ENCODE measurements around the gene PTGFR.

PTGFR gene

DNA sequence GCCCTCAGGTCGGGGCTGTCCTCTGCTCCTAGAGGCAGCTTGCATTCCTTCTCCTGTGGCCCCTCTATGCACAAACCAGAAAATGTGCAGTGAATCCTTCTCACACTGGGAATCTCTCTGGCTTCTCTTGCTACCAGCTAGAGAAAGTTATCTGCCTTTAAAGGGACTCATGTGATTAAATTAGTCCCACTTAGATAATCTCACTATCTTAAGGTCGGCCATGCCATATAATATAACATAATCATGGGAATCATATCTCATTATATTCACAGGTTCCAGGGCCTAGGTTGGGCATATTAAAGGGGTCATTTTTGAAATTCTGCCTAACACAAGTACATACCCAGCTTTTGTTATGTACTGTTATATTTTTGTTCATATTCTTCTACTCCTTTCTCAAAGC lies 31.4 kb downstream of the PTGFR start:
- H3K27me3 ChIP-seq (ENCODE audit: control insufficient read depth, insufficient read depth, low read length) = no peaks in the 10 kb centered on the region
- H3K9ac ChIP-seq (ENCODE audit: low read length) = no peak overlapping the region
- H3K4me3 ChIP-seq (ENCODE audit: low read length) = no peak overlapping the region
- no peak overlapping the region for H3K27ac ChIP-seq (ENCODE audit: low read length)
- H3K36me3 ChIP-seq (ENCODE audit: control insufficient read depth, low read depth, low read length) = no peaks in the 10 kb centered on the region
- no peaks in the 10 kb centered on the region for H3K9me3 ChIP-seq (ENCODE audit: control insufficient read depth, low read depth, low read length)
- no peaks in the 10 kb centered on the region for H3K4me1 ChIP-seq (ENCODE audit: control insufficient read depth, low read depth, low read length)

DNA sequence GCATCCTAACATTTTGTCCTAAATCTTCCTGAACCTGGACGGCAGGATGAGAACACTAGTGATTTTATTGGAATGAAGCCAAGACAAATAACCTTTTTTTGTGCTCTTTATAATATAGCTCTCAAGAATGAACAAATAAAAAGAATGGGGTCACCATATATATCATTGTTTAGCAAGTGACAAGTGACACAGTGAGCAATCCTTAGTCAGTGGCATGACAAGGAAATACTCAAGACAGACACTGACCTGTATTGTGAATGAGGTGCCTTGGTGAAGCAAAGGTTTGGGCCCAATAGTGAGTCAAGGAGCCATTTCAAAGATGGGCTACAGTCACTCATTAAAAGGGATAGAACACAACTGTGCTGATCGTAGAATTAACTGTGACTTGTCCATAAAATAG lies 35.7 kb downstream of the PTGFR start:
- no peaks in the 10 kb centered on the region for H3K36me3 ChIP-seq (ENCODE audit: control insufficient read depth, low read depth, low read length)
- H3K9me3 ChIP-seq (ENCODE audit: control insufficient read depth, low read depth, low read length) = no peaks in the 10 kb centered on the region
- no peaks in the 10 kb centered on the region for H3K27me3 ChIP-seq (ENCODE audit: control insufficient read depth, insufficient read depth, low read length)
- H3K9ac ChIP-seq (ENCODE audit: low read length) = no peak overlapping the region
- H3K4me3 ChIP-seq (ENCODE audit: low read length) = no peak overlapping the region
- H3K27ac ChIP-seq (ENCODE audit: low read length) = no peak overlapping the region
- H3K4me1 ChIP-seq (ENCODE audit: control insufficient read depth, low read depth, low read length) = no peaks in the 10 kb centered on the region

- H3K27me3 ChIP-seq (ENCODE audit: control insufficient read depth, insufficient read depth, low read length) = no peaks in the 10 kb centered on the region
- H3K4me1 ChIP-seq (ENCODE audit: control insufficient read depth, low read depth, low read length) = no peaks in the 10 kb centered on the region
- H3K27ac ChIP-seq (ENCODE audit: low read length) = no peak overlapping the region
- H3K4me3 ChIP-seq (ENCODE audit: low read length) = no peak overlapping the region
- no peak overlapping the region for H3K9ac ChIP-seq (ENCODE audit: low read length)
- no peaks in the 10 kb centered on the region for H3K36me3 ChIP-seq (ENCODE audit: control insufficient read depth, low read depth, low read length)
- H3K9me3 ChIP-seq (ENCODE audit: control insufficient read depth, low read depth, low read length) = no peaks in the 10 kb centered on the region
Observed at GRCh38 chr1:78527706-78528105, 36.9 kb downstream of the PTGFR start.

- Histone ChIP-seq H3K27ac (ENCODE audit: low read length) (no peak overlapping the region), H3K27me3 (ENCODE audit: control insufficient read depth, insufficient read depth, low read length) (no peaks in the 10 kb centered on the region), H3K4me3 (ENCODE audit: low read length) (no peak overlapping the region), H3K9ac (ENCODE audit: low read length) (no peak overlapping the region), H3K4me1 (ENCODE audit: control insufficient read depth, low read depth, low read length) (no peaks in the 10 kb centered on the region), H3K9me3 (ENCODE audit: control insufficient read depth, low read depth, low read length) (no peaks in the 10 kb centered on the region), H3K36me3 (ENCODE audit: control insufficient read depth, low read depth, low read length) (no peaks in the 10 kb centered on the region)
Observed at GRCh38 chr1:78533527-78533926, 42.8 kb downstream of the PTGFR start.

DNA sequence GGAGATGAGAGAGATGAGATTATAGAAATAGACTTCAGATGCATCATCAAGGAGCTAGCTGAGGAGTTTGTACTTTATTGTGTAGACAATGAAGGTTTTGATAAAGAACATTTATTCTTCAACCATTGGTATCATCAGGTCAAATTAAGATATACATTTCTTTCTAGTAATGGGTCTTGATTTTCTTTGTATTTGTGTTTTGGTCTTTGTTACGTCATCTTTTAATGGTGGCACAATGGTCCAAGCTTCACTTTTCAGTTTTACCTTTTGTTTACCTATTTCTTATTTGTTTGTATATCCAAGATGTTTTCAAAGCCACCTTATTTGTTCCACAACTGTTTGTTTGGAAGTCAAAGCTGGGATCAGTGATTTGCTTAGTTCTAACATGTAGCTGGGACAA lies 44.5 kb downstream of the PTGFR start:
- no peaks in the 10 kb centered on the region for H3K4me1 ChIP-seq (ENCODE audit: control insufficient read depth, low read depth, low read length)
- H3K36me3 ChIP-seq (ENCODE audit: control insufficient read depth, low read depth, low read length) = no peaks in the 10 kb centered on the region
- no peaks in the 10 kb centered on the region for H3K9me3 ChIP-seq (ENCODE audit: control insufficient read depth, low read depth, low read length)
- H3K9ac ChIP-seq (ENCODE audit: low read length) = no peak overlapping the region
- no peak overlapping the region for H3K27ac ChIP-seq (ENCODE audit: low read length)
- no peaks in the 10 kb centered on the region for H3K27me3 ChIP-seq (ENCODE audit: control insufficient read depth, insufficient read depth, low read length)
- H3K4me3 ChIP-seq (ENCODE audit: low read length) = no peak overlapping the region

- Histone ChIP-seq H3K27ac (ENCODE audit: low read length) (no peak overlapping the region), H3K4me3 (ENCODE audit: low read length) (no peak overlapping the region), H3K9ac (ENCODE audit: low read length) (no peak overlapping the region), H3K27me3 (ENCODE audit: control insufficient read depth, insufficient read depth, low read length) (no peaks in the 10 kb centered on the region), H3K36me3 (ENCODE audit: control insufficient read depth, low read depth, low read length) (no peaks in the 10 kb centered on the region), H3K9me3 (ENCODE audit: control insufficient read depth, low read depth, low read length) (no peaks in the 10 kb centered on the region), H3K4me1 (ENCODE audit: control insufficient read depth, low read depth, low read length) (no peaks in the 10 kb centered on the region)
Observed at GRCh38 chr1:78536427-78536826, 45.7 kb downstream of the PTGFR start.

DNA sequence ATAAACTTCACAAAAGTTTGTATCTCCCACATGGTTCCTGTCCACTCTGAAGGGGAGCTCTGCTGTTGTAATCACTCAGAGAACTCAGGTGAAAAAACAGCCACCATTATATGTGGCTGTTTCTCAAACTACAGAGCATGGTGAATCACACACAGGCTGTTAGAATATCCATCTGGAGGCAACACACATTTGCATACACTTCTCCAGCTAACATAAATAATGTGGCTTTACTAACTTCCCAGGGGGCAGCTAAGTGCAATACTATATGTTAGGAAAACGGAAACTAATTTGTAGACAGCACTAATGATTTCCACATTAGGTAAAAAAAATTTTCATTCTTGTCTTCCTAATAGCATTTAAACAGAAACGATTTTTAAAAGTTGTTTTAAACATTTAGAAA lies 49.3 kb downstream of the PTGFR start:
- Histone ChIP-seq H3K4me1 (ENCODE audit: control insufficient read depth, low read depth, low read length) (no peaks in the 10 kb centered on the region), H3K36me3 (ENCODE audit: control insufficient read depth, low read depth, low read length) (no peaks in the 10 kb centered on the region), H3K27me3 (ENCODE audit: control insufficient read depth, insufficient read depth, low read length) (no peaks in the 10 kb centered on the region), H3K27ac (ENCODE audit: low read length) (no peak overlapping the region), H3K9ac (ENCODE audit: low read length) (no peak overlapping the region), H3K4me3 (ENCODE audit: low read length) (no peak overlapping the region), H3K9me3 (ENCODE audit: control insufficient read depth, low read depth, low read length) (no peaks in the 10 kb centered on the region)

DNA sequence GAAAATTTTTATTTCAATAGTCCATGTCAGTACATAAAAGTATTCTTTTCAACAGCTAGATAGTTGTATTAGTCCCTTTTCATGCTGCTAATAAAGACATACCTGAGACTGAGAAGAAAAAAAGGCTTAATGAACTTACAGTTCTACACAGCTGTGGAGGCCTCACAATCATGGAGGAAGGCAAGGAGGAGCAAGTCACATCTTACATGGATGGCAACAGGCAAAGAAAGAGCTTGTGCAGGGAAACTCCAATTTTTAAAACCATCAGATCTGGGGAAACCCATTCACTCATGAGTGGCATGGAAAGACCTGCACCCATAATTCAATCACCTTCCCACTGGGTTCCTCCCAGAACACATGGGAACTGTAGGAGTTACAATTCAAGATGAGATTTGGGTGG lies 50.7 kb downstream of the PTGFR start:
- Histone ChIP-seq H3K9ac (ENCODE audit: low read length) (no peak overlapping the region), H3K9me3 (ENCODE audit: control insufficient read depth, low read depth, low read length) (no peaks in the 10 kb centered on the region), H3K27ac (ENCODE audit: low read length) (no peak overlapping the region), H3K27me3 (ENCODE audit: control insufficient read depth, insufficient read depth, low read length) (no peaks in the 10 kb centered on the region), H3K36me3 (ENCODE audit: control insufficient read depth, low read depth, low read length) (no peaks in the 10 kb centered on the region), H3K4me1 (ENCODE audit: control insufficient read depth, low read depth, low read length) (no peaks in the 10 kb centered on the region), H3K4me3 (ENCODE audit: low read length) (no peak overlapping the region)

- H3K4me1 ChIP-seq (ENCODE audit: control insufficient read depth, low read depth, low read length) = no peaks in the 10 kb centered on the region
- H3K9ac ChIP-seq (ENCODE audit: low read length) = no peak overlapping the region
- H3K4me3 ChIP-seq (ENCODE audit: low read length) = no peak overlapping the region
- H3K36me3 ChIP-seq (ENCODE audit: control insufficient read depth, low read depth, low read length) = no peaks in the 10 kb centered on the region
- H3K9me3 ChIP-seq (ENCODE audit: control insufficient read depth, low read depth, low read length) = no peaks in the 10 kb centered on the region
- no peak overlapping the region for H3K27ac ChIP-seq (ENCODE audit: low read length)
- H3K27me3 ChIP-seq (ENCODE audit: control insufficient read depth, insufficient read depth, low read length) = no peaks in the 10 kb centered on the region
Observed at GRCh38 chr1:78543941-78544643, 53.3 kb downstream of the PTGFR start.

DNA sequence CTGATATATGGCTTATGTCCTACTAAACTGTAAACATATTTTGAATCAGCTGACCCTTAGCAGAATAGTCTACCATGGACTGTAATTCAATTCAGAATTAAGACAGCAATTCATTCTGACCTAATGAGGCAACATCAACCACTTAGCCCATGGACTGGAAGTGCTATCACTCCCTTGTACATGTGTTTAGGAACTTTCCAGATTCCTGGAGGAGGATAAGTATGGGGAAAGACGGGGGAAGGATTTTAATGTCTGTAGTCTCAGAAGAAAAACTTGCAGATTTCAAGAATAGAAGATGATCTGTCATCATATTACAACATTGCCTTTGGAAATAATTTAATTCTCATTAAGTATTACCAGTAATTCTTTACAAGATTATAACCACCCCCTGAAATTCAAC lies 56.3 kb downstream of the PTGFR start:
- H3K4me3 ChIP-seq (ENCODE audit: low read length) = no peak overlapping the region
- H3K27me3 ChIP-seq (ENCODE audit: control insufficient read depth, insufficient read depth, low read length) = no peaks in the 10 kb centered on the region
- no peak overlapping the region for H3K9ac ChIP-seq (ENCODE audit: low read length)
- H3K27ac ChIP-seq (ENCODE audit: low read length) = no peak overlapping the region
- no peaks in the 10 kb centered on the region for H3K9me3 ChIP-seq (ENCODE audit: control insufficient read depth, low read depth, low read length)
- no peaks in the 10 kb centered on the region for H3K4me1 ChIP-seq (ENCODE audit: control insufficient read depth, low read depth, low read length)
- H3K36me3 ChIP-seq (ENCODE audit: control insufficient read depth, low read depth, low read length) = no peaks in the 10 kb centered on the region

DNA sequence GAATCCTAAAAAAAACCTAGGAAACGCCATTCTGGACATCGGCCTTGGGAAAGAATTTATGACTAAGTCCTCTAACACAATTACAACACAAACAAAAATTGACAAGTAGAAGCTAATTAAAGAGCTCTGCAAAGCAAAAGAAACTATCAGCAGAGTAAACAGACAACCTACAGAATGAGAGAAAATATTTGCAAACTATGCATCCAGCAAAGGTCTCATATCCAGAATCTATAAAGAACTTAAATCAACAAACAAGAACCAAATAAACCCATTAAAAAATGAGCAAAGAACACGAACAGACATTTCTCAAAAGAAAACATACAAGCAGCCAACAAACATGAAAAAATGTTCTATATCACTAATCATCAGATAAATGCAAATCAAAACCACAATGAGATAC lies 58.6 kb downstream of the PTGFR start:
- Histone ChIP-seq H3K9me3 (ENCODE audit: control insufficient read depth, low read depth, low read length) (peaks cover 2% of the 10 kb centered on the region), H3K9ac (ENCODE audit: low read length) (no peak overlapping the region), H3K4me1 (ENCODE audit: control insufficient read depth, low read depth, low read length) (no peaks in the 10 kb centered on the region), H3K27ac (ENCODE audit: low read length) (no peak overlapping the region), H3K27me3 (ENCODE audit: control insufficient read depth, insufficient read depth, low read length) (no peaks in the 10 kb centered on the region), H3K36me3 (ENCODE audit: control insufficient read depth, low read depth, low read length) (no peaks in the 10 kb centered on the region), H3K4me3 (ENCODE audit: low read length) (no peak overlapping the region)

DNA sequence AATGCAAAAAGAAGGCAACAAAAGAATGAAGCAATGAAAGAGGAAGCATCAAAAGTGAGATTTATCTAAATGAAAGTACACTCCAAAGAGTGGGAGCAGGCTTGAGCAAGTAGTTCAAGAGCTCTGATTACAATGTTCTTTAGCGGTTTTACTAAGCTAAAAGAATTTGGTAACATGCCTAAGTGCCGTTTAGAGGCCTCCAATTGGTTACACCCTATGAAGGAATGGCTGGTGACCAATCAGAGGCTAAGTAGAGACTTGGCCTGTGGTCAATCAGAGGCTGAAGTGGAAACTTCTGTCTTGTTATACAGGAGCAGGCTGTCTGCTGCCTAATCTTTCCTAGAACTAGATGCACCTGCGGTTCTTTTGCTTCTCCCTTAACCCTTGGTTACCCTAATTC lies 59.1 kb downstream of the PTGFR start:
- Histone ChIP-seq H3K4me3 (ENCODE audit: low read length) (no peak overlapping the region), H3K9me3 (ENCODE audit: control insufficient read depth, low read depth, low read length) (peaks cover 8% of the 10 kb centered on the region), H3K27ac (ENCODE audit: low read length) (no peak overlapping the region), H3K27me3 (ENCODE audit: control insufficient read depth, insufficient read depth, low read length) (no peaks in the 10 kb centered on the region), H3K9ac (ENCODE audit: low read length) (no peak overlapping the region), H3K36me3 (ENCODE audit: control insufficient read depth, low read depth, low read length) (no peaks in the 10 kb centered on the region), H3K4me1 (ENCODE audit: control insufficient read depth, low read depth, low read length) (no peaks in the 10 kb centered on the region)
